ENCODE data around the gene PARD3B. TPM values are rescaled to one million over a fixed set of nuclear protein-coding genes. Genes with fewer than 3 reads are reported as not detected.

Gene PARD3B
- total RNA-seq, 1 donor from 2014 or later = 6.4 TPM

DNA sequence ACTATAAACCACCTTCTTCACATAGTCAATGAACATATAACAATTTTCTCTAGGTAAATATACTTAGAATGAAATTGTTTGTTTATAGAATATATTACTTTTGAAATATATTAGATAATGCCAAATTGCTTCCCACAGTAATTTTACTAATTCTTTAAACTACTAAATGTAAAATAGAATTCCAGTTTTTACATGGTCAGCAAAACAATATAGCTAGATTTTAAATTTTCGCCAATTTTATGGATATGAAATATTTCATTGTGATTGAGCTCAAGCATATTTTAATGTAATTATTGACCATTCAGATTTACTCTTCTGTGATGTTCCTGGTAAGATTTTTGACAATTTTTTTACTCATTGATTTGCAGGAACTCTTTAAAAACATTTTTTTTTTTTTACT, 444.6 kb downstream of the PARD3B start:
- no peak for DNase-seq (ENCODE audit: low read depth in 2 of 2)

DNA sequence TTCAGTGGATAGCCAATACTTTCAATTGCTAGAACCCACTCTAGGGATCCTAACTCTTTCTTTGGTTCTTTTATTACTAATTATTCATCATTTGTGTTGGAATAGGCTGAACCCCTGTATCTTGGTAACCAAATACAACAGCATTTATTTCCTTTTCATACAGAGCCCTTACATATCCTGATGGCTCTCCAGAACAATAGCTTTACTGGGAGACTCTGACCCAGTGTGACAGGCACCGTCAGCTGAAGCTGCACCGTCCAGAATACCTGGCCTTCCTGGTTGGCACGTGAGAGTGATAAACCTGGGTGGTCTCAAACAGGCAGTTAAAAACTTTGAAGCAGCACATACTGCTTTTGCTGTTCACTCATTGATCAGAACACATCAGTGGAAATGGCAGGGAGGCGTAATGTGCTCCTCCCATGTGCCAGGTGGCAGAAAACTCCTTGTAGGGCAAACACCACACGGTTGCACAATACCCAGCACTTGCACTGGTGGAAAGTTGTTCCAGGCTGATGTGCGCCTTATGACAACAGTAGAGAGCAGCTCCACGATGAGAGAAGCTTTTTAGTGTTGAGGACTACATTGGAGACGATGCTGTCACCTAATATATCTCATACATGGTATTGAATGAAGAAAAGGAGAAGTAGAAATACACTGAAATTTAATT, 456.2 kb downstream of the PARD3B start:
- peak; percentile 46 to 55 for DNase-seq (ENCODE audit: low read depth in 2 of 2)

DNA sequence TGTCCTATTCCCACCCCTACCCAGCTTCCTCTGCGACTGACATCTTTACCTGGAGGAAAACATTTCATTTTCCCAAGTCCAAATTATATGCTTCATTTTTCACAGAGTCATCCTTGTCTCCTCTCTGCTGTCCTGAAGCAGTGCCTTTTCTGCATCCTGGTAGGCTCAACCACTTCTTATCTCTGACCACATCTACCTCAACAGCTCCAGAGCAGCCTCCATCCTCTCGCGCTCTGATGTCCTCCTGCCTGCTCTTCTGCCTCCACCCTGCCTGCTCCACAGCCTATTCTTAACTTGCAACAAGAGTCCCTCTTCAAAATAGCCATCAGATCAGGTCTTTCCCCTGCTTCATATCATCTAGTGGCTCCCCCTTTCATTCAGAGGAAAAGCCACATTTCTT, 457.1 kb downstream of the PARD3B start:
- DNase-seq (ENCODE audit: low read depth in 2 of 2) = no peak

DNA sequence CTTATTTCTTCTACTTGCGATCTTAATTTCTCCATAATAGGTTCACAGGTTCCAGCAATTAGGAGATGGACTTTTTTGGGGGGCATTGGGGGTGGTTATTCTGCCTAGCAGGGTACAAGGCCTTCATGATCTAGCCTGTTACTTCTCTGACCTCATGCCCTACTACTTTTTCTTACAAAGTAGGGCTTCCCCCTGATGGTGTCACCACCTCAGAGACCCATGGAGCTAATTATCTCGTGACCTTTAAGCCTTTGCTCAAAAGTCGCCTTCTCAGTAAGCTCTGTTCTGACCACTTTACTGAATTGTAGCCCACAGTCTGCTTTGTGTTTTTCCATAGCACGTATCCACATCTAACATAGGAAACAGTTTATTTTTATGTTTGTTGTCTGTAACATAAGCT, 458.0 kb downstream of the PARD3B start:
- no peak for DNase-seq (ENCODE audit: low read depth in 2 of 2)

DNA sequence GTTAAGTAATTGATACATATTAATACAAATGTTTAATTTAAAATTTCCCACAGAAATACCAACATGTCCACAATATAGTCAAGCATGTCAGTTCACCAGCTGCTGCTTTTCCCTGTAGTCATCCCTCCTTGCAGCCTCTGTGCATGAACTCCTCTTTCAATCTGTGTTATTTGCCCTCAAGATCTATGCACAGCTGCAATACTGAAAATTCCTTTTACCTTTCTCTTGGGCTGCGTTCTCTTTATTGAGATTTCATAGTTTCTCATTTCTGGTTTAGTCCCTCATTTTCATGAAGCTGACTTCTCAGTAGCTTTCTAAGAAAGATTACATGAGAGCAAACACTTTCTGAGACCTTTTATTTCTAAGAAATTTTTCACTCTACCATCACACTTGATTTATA, 464.9 kb downstream of the PARD3B start:
- no peak for DNase-seq (ENCODE audit: low read depth in 2 of 2)

DNA sequence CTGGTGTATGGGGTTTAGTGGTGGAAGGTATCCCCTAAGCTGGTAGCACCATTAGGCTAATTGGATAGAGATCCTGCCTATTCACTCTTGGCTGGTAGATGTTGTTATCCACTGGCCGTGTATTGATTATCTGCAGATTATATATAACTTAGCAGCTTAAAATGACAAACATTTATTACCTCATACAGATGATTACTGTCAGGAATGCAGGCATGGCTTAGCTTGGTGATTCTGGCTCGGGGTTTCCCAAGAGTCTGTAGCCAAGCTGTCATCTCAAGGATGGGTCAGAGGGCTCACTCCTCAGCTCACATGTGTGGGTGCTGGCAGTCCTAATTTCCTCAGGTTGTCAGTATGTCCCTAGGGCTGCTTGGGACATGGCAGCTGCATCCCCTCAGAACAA, 465.8 kb downstream of the PARD3B start:
- DNase-seq (ENCODE audit: low read depth in 2 of 2) = no peak

DNA sequence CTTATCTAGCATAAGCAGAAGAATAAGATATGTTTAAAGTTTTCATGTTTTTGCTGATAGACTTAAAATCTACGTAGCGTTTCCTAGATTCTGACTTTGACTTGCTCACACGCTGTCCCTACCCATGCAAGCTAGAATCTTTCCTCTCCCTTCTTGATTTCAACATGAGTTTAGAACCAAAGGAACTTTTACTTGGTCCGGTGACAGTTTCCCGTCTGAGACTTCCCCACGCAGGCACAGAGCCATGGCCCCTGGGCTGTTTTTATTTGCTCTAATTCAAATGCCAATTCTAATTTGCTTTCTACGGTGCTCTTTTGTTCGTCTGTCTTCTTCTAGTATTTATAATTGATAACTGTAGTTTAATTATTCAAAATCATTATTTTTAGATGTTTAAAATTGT, 467.7 kb downstream of the PARD3B start:
- no peak for DNase-seq (ENCODE audit: low read depth in 2 of 2)

DNA sequence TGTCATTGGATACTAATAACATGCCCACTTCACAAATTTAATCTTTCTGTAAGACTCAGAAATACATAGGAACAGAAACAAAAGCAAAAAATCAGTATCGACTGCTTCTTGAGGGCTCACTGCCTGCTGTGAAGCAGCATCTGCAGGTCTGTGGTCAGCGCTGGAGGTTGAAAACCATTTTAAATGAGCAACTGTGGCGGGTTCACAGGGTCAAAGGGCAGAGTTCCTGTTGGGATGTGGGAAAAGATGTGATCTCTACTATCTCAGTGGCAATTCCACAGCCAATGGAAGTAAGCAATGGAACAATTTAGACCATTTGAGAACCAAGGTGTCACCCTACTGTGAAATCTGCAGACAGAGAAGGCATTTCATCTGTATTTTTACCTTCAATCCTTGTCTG, 468.3 kb downstream of the PARD3B start:
- DNase-seq (ENCODE audit: low read depth in 2 of 2) = no peak

DNA sequence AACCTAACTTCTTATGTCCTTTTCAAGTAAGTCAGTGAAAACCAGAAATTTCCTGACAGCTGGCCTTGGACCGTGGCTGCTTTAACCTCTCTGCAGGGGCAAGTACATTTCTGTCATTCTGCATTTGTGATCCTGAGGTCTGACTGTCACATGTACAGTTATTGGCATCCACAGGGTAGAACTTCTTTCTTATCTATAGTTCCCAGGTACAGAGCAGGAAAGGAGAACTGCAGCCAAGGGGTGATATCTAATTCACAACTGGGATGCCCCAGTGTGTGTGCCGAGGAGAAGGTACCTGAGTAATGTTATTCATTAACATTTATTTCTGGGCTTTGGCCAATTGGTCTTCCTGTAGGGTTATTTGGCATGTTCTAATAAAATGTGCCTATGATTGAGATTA, 468.9 kb downstream of the PARD3B start:
- DNase-seq (ENCODE audit: low read depth in 2 of 2) = no peak

DNA sequence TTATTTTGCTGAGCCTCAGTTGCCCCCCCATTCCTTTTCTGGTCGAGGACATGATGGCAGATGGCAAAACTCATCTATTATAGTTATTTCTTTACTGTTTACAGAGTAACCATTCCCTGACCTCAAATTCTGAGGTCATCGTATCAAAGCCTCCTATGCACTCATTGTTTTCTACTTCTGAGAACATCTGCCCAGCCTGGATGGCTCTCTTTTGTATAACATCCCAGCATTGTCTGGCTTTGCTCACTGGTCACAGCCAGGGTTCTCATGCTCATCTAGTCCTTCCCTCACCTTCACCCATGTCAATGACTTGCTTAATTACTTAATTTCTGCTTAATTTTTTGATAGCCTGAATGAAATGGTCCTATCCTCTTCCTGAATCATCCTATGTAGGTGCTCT, 472.1 kb downstream of the PARD3B start:
- DNase-seq (ENCODE audit: low read depth in 2 of 2) = peak in 1 of 2 donors; percentile 9

DNA sequence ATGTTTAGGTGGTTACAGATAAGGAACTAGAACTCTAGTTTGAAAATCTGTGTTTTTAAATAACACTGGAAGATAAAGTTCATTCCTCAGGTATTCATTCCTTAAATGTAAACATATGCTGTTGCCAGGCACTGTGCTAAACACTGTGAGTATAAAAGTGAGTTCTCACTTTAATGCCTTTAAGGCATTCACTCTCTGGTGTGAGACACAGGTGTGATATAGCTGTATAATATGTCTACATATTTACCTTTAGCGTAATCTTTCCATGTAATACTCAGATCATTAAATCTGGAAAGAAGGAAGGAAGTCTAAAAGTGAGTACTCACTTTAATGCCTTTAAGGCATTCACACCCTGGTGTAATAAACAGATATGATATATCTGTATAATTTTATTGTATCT, 472.6 kb downstream of the PARD3B start:
- no peak for DNase-seq (ENCODE audit: low read depth in 2 of 2)

DNA sequence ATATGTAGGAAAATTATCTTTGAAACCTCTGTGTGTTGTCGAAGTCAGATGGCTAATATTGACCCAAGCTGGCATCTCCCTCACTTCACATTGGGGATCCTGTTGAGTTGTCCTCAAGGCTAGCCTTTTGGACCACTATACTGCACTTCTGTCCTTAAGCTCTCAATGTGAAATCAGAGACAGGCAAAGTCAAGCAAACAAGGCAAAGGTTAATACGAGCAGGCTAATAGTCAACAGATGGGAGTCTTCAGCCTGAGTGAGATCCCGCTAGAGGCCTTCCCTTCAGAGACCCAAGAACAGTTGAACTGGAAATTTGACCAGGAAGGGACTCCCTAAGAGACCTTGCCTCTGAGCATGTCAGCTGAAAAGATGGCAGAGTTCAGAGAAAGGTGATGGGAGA, 475.4 kb downstream of the PARD3B start:
- no peak for DNase-seq (ENCODE audit: low read depth in 2 of 2)

DNA sequence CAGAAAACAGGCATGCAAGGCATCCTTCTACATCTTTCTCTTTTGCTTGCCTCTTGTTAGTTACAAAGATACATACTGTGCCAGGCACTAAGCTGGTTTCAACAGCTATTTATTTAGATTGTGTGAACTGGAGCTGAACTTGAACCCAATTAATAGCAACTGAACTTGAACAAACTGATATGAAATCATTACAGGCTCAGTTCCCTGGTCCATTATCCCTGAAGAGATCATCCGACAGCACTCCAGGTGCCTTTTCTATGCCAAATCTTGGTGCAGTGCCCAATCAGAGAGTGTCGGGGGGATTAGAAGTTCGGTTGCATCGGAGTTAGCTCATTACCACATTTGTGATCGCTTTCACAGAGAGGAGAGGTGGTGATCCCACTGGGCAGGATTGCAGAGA, 477.6 kb downstream of the PARD3B start:
- no peak for DNase-seq (ENCODE audit: low read depth in 2 of 2)

DNA sequence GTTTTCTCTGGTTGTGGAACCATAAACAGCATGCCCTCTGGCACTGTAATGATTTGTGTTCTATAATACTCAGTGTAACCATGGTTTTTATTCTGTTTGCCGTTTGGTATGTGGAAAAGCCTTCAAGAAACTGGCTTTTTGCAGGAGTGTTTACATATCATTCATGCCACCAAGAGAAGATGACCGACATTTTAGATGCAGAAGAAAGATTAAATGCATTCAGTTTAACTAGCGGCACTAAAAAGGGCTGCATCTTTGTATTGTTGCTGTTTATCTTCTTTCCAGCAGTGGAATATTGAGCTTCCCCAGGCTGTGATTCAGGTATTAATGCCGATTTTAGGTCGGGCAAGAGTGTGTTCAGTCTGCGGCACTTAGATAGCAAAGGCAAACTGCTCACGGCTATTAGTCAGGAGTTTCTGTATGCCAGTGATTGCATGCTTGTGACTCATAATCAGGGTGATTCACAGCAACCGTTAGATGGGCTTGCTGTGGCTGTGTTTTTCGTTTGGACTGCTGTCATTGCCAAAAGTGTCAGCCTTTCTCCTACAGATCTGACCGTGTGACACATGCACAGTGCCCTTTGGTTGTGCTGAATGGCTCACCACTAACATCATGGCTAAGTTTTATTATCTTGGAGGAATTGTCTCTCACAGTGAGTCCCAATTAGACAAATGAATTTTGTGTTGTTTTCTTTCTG, 479.7 kb downstream of the PARD3B start:
- DNase-seq (ENCODE audit: low read depth in 2 of 2) = peak; percentile 93 to 98

DNA sequence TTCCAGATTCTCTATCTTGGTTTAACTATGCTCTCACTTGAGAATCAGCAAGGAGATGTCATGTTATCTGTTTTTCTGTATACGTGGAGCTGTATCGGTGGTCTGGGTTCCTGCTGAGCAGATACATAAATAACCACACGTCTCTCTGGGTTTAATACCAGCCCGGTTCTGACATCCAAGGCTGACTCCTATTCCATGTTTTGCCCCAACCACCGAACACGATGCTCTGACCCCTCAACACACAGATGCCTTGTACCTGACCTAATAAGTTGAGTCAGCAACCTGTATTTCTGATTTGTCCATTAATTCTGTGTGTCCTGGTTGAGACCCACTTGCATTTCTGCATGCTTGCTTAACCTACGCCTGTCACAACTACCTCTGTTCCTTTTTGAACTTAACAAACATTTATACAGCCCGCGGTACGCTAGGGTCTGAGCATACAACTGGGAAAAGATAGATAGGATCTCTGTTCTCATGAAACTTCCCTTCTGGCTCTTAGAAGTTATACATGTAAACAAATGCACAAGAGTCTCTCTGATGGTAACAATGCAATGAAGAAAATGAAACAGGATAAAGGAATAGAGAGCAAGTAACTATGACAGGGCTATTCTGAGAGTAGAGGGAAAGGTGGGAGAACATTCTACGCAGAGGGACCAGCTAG, 480.4 kb downstream of the PARD3B start:
- DNase-seq (ENCODE audit: low read depth in 2 of 2) = peak in 1 of 2 donors; percentile 43

DNA sequence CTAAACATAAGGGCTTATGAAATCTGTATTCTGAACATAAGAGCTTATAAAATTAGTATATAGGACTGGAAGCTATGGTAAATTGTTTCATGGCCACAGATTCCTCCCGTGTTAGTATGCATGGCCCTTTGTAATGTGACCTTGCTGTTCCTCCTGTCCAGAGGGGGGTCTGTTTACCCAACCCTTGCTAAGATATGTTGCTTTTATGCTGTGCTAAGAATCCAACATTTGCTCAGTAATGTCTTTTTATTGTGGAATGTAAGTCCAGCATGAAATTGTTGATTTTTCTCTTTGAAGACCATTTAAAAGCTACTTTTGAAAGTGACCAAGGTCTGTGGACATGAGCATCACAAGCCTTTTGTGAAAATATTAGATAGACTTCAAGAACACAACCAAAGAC, 485.4 kb downstream of the PARD3B start:
- no peak for DNase-seq (ENCODE audit: low read depth in 2 of 2)

DNA sequence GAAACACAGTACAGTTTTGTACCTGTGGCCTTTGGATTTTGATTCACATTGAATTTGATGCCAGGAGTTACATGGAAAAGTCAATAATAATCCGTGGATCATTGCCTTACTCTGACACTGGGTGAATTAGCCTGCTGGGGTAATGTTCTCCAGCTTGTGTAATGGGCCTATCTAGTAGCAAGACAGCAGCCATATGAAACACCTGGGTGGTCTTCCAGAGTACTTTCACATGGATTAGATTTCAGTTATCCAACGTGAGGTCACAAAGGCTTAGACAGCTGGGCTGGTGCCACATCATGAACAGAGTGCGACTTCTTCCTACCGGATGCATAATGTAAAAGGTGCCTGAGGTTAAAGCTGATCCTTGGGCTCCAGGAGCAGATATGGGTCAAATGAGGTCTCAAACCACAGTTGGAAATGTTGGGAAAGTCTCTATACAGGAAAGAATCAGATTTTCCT, 486.8 kb downstream of the PARD3B start:
- DNase-seq (ENCODE audit: low read depth in 2 of 2) = peak; percentile 17 to 65

DNA sequence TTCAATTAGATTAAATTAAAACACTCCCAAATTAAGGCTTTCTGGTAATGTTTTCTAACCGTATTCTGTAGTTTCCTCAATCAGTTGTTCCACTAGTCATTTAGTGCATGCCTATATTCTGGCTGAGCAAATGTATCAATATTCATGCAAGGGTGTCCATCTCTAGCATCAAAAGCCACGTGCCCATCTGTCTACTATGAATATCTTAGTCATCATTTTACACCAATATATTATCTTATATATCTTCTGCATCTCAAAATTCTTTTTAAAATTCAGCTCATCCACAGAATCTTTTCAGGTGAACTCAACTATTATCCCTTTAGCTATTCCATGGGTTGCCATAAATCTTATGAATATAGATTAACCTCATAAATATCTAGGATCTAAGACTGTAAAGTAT, 488.2 kb downstream of the PARD3B start:
- no peak for DNase-seq (ENCODE audit: low read depth in 2 of 2)

DNA sequence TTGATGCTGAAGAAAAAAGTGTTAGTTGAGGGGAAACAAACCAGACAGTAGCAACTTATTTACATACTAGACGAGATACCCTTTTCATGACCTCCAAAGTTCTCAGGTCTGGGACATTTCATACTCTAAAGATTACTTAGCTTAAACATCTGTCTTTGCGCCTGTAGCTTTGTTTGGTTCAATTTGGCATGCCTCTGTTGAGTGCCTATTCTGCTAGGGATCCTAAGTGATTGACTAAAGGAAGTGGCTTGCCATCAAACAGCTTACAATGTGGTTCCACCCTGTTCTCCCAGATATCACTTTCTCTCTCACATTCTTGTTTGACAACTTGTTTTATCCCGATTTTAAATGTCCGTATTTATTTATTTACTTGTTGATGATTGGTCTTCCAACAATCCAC, 488.8 kb downstream of the PARD3B start:
- no peak for DNase-seq (ENCODE audit: low read depth in 2 of 2)

DNA sequence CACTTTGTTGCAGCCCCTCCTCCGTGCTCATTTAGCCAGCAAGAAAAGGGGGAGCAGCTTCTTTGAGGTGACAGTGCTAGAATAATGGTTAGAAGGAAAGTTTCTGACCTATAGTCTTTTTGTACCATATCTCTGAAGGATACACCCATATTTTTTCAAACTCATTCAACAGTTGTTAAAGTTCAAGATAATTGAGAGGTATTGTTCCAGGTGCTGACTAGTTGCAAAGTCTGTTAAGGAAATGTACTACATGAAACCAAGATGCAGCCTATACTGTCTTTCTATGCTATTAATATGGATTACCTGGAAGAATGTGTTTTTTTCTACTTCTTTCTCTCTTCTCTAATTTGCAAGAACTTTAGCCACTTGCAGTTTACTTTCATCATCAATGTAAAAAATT, 495.0 kb downstream of the PARD3B start:
- DNase-seq (ENCODE audit: low read depth in 2 of 2) = no peak

DNA sequence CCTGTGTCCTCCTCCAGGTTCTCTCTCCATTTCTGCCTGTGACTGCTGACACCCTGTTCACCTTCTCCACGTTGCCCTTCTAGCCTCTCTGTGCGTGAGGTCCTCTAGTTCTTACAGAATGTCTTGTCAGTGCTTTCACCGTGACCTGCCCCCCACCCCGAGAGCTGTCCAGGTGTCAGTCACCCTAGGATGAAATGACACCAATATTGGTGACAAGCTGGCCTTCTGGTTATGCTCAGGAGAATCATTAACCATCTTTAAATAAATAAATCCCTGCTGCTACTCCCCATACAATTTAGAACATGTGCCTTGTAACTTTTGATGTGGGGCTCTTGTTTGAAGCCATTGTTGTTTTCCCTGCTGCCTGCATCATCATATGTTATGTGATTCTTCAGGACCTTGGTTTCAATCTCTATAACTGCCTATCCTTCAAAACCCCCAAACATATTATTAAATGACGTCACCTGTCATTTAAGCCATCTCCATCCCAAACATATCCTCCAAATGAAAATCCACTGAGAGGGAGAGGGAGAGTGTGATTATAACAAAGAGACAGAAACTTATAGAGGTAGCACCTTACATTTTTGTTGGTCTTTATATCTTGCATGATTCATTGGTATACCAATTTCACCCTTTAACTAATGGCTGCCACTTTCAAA, 496.3 kb downstream of the PARD3B start:
- DNase-seq (ENCODE audit: low read depth in 2 of 2) = no peak

DNA sequence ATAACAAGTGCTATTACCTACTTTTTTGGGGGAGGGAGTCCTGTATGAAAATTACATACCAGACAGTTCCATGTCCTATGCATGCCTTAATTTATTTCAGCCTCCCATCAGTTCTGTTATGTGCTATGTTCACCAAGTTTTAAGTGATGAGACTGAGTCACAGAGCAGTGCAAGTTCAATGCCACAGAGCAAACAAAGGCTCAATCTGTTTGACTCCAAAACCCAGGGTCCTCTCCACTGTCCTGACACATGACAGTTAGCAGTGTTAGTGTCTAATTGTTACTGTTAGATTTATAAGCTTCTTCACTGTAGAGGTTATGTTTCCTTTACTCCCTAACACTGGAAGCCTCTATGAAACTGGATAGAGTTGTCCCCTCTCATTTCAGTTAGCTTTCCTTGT, 498.0 kb downstream of the PARD3B start:
- DNase-seq (ENCODE audit: low read depth in 2 of 2) = no peak

Data from dermis microvascular lymphatic vessel endothelial cell (primary cell).